Activated naive CD4-positive, alpha-beta T cell treated with anti-CD3 and anti-CD28 coated beads, Interleukin-2, amount 50 U/mL, for 72 hours (primary cell): Measurements from ENCODE around the gene ANTKMT. TPM values are rescaled to one million over a fixed set of nuclear protein-coding genes. Genes with fewer than 3 reads are reported as not detected.
"Not testable (repeated sequence)": the region's sequence is repeated elsewhere in the genome, so short reads cannot be mapped to it uniquely, and the experiment has no call there.

Source experiments
- ATAC-seq, 2 donors: fragments of 150-1000 bp; cut with Tn5 transposase; 2 replicates each; pipeline ENCODE4 v1.10.0; 2021; ENCODE audit warnings: mild to moderate bottlenecking in 2 of 2, moderate library complexity in 2 of 2
- DNase-seq, 2 donors: peaks; one replicate each; pipeline ENCODE4 v3.0.0; 2021 to 2022; ENCODE audit warnings: low spot score in 2 of 2
- H3K27ac Mint-ChIP-seq, 2 donors: one replicate each; pipeline ENCODE4 v1.8.0; 2022; ENCODE audit warnings: mild to moderate bottlenecking in 2 of 2, mixed read lengths in 2 of 2
- H3K36me3 Mint-ChIP-seq, 2 donors: one replicate each; pipeline ENCODE4 v1.8.0; 2022; ENCODE audit warnings: mixed read lengths in 2 of 2
- H3K9me3 Mint-ChIP-seq, 2 donors: one replicate each; pipeline ENCODE4 v1.8.0; 2022; ENCODE audit warnings: mixed read lengths in 2 of 2
- total RNA-seq, 2 donors: library from RNA; stranded (reverse); gene quantifications; one replicate each; pipeline ENCODE4 v1.2.3, GENCODE V29; 2022

ANTKMT gene
- total RNA-seq, 2 donors from 2014 or later, result 17.6 to 22.6 TPM

GRCh38 chr16:740459-740763 lies 19.5 kb downstream of the ANTKMT start:
- Mint-ChIP-seq H3K9me3 (no peaks in the 10 kb centered on the region), H3K36me3 (peaks cover 8 to 24% of the 10 kb centered on the region in 2 donors), H3K27ac (peak overlapping the region in 1 of 2 donors; percentile 85)
- DNase-seq (no peak), ATAC-seq (peak in 1 of 2 donors; percentile 5)

DNA sequence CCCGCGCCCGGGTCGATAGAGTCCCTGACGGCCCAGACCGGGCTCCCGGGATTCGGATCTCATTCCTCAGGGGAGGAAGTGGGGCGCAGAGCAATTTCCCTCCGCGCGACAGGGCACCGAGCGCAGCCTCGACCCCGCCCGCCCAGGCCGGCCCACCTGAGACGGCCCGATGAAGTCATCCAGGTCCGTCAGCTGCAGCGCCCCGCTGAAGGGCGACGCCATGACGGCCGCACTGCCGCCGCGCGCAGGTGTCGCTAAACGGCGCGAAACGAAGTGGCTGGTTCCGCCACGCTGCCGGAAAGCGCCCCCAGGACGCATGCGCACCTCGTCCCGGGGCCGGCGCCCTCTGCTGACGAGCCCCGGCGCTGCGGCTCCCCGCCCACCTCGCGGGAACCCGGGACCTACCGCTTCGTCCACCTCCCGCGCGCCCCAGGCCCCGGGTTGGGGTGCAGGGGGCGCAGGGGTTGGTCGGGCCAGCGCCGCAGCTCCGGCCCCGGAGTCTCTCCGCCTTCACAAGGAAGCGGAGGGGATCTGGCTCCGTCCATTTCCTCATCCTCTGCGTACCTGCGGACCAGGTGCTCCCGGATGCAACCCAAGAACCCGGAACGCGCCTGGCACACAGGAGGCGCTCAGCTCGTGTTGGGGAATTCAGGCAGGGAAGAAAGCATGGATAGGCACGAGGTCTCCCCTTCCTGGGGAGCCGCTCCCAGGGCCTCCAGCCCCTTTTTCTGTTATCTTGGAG lies 20.0 kb downstream of the ANTKMT start, which contains the start of gene CIAO3:
TSS of gene CIAO3 (minus strand) at position 234 of the 742 bp plus-strand sequence. CDS start at position 222, 12 bp downstream.
- ATAC-seq (peak; percentile 72 to 77), DNase-seq (peak; percentile 95 to 97)
- Mint-ChIP-seq H3K9me3 (no peaks in the 10 kb centered on the region), H3K27ac (peak within 1 kb of the TSS; percentile 50 to 85), H3K36me3 (peaks cover 5 to 21% of the 10 kb centered on the region in 2 donors)

DNA sequence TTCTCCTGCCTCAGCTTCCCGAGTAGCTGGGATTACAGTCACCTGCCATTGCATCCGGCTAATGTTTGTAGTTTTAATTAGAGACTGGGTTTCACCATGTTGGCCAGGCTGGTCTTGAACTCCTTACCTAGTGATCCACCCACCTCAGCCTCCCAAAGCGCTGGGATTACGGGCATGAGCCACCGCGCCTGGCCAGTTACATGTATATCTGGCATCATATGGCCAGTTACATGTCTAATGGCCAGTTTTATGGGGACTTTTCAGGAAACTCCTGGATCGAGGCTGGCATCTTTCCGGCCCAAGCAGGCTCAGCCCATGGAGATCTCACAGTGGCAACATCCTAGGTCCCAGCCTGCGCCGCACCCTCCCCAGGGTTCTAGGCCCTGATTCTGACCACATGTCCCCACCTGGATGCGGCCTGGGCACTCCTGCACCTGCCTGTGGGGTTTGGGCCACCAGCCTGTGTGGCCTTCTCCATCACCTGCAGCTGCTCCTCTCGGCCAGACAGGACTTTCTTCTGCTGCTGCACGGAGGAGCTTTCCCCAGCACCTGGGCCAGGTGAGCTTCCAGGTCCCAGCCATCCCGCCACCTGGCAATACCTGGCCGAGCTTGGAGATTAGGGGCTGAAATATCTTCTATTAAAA lies 21.2 kb downstream of the ANTKMT start:
- no peak for DNase-seq
- Mint-ChIP-seq H3K27ac (peak overlapping the region; percentile 50 to 85), H3K9me3 (no peaks in the 10 kb centered on the region), H3K36me3 (peaks cover 5 to 16% of the 10 kb centered on the region in 2 donors)
- no peak for ATAC-seq

DNA sequence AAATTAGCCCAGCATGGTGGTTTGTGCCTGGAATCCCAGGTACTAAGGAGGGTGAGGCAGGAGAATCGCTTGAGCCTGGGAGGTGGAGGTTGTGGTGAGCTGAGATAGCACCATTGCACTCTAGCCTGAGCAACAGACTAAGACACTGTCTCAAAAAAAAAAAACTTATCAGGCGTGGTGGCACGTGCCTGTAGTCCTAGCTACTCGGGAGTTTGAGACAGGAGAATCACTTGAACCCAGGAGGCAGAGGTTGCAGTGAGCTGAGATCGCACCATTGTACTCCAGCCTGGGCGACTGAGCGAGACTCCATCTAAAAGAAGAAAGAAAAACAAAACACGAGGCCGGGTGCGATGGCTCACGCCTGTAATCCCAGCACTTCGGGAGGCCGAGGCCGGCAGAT lies 21.9 kb downstream of the ANTKMT start:
- DNase-seq, H3K9me3 Mint-ChIP-seq, ATAC-seq, H3K36me3 Mint-ChIP-seq: not testable (repeated sequence)
- H3K27ac Mint-ChIP-seq, result peak overlapping the region in 1 of 2 donors; percentile 22

DNA sequence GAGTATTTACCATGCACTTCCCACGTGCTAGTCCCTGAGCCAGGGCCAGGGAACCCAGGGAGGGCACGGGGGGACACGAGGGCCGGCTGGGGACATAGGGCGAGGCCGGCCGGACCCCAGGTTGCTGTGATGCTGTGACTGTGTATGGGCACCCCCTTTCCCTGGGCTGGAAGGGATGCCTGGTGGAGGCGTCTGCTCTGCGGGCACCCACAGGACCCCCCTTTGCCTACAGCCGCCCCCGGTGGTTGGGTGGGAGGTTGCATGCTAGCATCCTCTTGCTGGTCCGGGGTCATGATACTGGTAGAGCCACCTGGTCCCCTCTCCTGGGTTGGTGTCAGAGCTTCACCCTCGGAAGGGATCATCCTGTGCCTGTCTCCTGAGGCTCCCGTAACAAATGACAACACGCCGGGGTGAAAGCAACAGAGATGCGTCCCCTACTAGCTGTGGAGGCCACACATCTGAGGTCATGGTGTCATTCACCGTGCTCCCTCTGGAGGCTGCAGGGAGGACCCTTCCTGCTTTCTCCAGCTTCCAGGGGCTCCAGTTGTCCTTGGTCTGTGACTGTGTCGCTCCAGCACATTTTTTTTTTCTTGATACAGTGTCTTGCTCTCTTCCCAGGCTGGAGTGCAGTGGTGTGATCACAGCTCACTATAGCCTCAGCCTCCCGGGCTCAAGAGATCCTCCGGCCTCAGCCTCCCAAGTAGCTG lies 23.0 kb downstream of the ANTKMT start:
- Mint-ChIP-seq H3K36me3 (peaks cover 0 to 6% of the 10 kb centered on the region in 2 donors), H3K9me3 (no peaks in the 10 kb centered on the region), H3K27ac (no peak overlapping the region)
- ATAC-seq, result no peak
- no peak for DNase-seq

DNA sequence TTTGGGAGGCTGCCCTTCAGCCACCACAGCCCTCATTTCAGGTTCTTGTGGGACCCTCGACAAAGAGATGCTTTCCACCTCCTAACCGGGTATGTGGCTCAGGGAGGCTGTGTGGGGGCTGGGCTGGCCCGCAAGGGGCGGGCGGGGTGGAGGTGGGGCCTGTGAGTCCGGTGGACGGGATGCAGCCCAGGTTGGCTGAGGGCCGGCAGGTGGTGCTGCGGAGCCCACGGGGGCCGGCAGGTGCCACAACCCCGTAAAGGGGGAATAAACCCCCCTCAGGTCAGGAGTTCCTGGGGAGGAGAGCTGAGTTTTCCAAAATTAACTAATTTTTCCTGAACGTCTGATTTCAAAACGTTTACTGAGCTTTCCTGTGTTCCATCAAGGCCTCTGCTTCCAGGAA lies 24.8 kb downstream of the ANTKMT start:
- H3K27ac Mint-ChIP-seq, result no peak overlapping the region
- no peak for DNase-seq
- no peaks in the 10 kb centered on the region for H3K9me3 Mint-ChIP-seq
- no peaks in the 10 kb centered on the region for H3K36me3 Mint-ChIP-seq
- ATAC-seq, result no peak

- H3K36me3 Mint-ChIP-seq, result no peaks in the 10 kb centered on the region
- ATAC-seq (no peak), DNase-seq (no peak)
- no peak overlapping the region for H3K27ac Mint-ChIP-seq
- H3K9me3 Mint-ChIP-seq, result no peaks in the 10 kb centered on the region
Measured at GRCh38 chr16:746637-747036, 25.7 kb downstream of the ANTKMT start.

DNA sequence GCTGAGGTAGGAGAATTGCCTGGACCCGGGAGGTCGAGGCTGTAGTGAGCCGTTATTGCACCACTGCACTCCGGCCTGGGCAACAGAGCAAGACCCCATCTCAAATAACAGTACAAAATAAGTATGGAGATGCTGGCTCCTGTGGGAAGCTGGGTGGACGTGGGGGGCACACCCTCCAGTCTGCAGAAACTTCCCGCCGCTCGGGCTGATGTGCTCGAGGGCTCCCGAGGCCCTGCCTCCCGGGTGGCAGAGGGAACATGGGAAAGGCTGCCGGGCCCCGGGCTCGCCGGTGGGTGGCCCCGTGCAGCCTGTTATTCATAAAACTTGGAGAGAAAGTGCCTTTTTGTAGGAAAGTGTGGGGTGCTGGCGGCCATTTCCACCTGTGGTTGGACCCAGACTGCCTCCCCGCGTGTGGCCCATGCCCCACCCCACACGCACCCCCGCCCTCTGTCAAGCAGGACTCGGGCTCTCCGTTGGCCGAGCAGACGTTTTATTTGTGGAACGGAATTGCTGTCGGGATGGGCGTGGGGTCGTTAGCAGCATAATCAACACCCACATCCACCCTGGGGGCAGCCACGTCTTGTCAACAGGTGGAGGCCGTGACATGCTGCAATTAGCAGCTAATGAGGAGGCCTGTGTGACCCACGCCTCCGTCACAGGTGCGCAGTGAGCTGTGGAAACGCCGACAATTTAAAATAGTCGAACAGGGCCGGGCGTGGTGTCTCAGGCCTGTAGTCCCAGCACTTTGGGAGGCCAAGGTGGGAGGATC lies 27.2 kb downstream of the ANTKMT start:
- no peaks in the 10 kb centered on the region for H3K36me3 Mint-ChIP-seq
- no peaks in the 10 kb centered on the region for H3K9me3 Mint-ChIP-seq
- no peak overlapping the region for H3K27ac Mint-ChIP-seq
- ATAC-seq, result no peak
- DNase-seq, result no peak

DNA sequence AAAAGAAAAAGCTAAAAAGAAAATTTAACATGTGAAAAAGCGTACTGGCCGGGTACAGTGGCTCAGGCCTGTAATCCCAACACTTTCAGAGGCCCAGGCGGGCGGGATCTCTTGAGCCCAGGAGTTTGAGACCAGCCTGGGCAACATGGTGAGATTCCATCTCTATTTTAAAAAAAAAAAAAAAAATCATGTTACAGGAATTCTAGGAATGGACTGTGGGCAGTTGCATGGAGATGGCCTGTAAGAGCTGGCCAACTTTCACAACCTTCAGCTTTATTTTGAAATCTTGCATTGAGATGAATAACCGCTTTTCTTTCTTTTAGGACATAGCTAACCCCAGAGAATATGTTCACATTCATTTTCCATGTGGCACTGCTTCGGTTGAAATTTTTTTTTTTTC lies 28.1 kb downstream of the ANTKMT start:
- Mint-ChIP-seq H3K9me3 (no peaks in the 10 kb centered on the region), H3K27ac (no peak overlapping the region), H3K36me3 (no peaks in the 10 kb centered on the region)
- DNase-seq (no peak), ATAC-seq (no peak)

GRCh38 chr16:750485-750884 lies 29.5 kb downstream of the ANTKMT start:
- ATAC-seq, result no peak
- no peak for DNase-seq
- H3K36me3 Mint-ChIP-seq, result no peaks in the 10 kb centered on the region
- H3K27ac Mint-ChIP-seq, result no peak overlapping the region
- no peaks in the 10 kb centered on the region for H3K9me3 Mint-ChIP-seq

DNA sequence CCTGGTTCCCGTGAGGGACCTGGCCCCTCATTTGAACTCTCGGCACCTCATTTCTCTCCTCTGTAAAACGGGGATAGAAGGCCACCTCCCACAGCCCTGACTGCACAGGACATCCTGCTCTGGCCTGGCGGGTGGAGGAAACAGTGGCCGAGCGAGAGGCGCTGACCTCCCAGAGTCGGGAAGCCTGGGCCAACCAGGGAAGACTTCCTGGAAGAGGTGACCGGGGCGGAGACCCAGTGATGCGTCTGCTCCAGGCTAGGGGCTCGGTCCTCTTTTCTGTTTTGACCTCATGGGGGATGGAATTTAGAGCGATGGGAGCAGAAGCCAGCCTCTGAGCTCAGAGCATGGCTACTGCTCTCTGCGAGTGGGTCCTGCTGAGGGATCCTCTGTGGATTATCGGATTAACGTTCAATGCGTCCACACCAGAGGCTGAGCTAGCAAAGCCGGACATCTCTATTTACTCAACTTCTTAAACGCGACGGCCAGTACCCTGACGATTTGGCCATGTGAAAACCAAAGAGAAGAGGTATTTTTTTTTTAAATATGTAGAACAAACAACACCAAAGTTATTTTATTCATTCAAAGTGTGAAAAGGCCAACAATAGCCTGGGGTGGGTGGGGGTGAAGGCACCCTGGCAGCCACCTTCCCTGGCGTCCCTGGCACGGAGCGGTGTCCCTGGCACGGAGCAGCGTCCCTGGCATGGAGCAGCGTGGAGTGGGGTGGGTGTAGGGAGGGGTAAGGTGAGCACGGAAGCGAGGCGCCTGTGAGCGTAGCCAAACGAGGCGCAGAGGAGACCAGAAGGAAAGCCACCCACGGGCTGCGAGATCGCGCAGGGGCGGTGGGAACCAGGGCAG lies 30.4 kb downstream of the ANTKMT start:
- ATAC-seq, result no peak
- DNase-seq, result no peak
- no peaks in the 10 kb centered on the region for H3K9me3 Mint-ChIP-seq
- H3K36me3 Mint-ChIP-seq, result peaks cover 0 to 2% of the 10 kb centered on the region in 2 donors
- no peak overlapping the region for H3K27ac Mint-ChIP-seq

- no peak overlapping the region for H3K27ac Mint-ChIP-seq
- ATAC-seq (no peak), DNase-seq (no peak)
- peaks cover 0 to 6% of the 10 kb centered on the region in 2 donors for H3K36me3 Mint-ChIP-seq
- no peaks in the 10 kb centered on the region for H3K9me3 Mint-ChIP-seq
Measured at GRCh38 chr16:752007-752312, 31.0 kb downstream of the ANTKMT start.

DNA sequence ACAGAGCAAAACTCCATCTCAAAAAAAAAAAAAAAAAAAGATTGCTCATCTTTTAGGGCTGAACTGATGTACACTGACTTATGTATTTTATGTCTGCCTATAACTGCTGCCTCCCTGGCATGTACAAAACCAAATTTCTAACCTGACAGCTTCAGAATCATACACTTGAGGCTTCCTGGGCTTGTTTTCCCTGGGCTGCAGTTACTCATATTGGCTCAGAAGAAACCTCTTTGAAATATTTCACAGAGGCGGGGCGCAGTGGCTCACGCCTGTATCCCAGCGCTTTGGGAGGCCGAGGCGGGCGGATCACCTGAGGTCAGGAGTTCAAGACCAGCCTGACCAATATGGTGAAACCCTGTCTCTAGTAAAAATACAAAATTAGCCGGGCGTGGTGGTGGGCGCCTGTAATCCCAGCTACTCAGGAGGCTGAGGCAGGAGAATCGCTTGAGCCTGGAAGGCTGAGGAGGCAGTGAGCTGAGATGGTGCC lies 33.2 kb downstream of the ANTKMT start:
- H3K27ac Mint-ChIP-seq, DNase-seq, H3K9me3 Mint-ChIP-seq, H3K36me3 Mint-ChIP-seq, ATAC-seq: not testable (repeated sequence)

DNA sequence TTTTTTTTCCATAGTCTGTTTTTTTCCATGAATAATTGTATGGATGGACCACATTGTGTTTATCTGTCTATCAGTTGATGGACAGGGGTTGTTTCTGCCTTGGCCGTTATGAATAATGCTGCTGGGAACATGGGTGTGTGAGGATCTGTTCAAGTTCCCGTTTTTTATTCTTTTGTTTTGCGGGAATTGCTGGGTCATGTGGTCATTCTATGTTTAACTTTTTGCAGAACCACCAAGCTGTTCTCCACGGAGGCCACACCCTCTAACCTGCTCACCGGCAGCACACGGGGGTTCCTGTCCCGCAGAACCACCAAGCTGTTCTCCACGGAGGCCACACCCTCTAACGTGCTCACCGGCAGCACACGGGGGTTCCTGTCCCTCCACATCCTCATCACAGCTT lies 33.7 kb downstream of the ANTKMT start:
- peaks cover 0 to 6% of the 10 kb centered on the region in 2 donors for H3K36me3 Mint-ChIP-seq
- DNase-seq, result no peak
- H3K9me3 Mint-ChIP-seq, result no peaks in the 10 kb centered on the region
- no peak for ATAC-seq
- no peak overlapping the region for H3K27ac Mint-ChIP-seq

- DNase-seq, result no peak
- Mint-ChIP-seq H3K9me3 (no peaks in the 10 kb centered on the region), H3K36me3 (peaks cover 0 to 6% of the 10 kb centered on the region in 2 donors), H3K27ac (no peak overlapping the region)
- ATAC-seq, result peak in 1 of 2 donors; percentile 80
Measured at GRCh38 chr16:756428-756827, 35.5 kb downstream of the ANTKMT start.
